BLaER1 treated with 17β-estradiol and CSF1 and Interleukin-3, amounts not matched to agents 10 nM and 100 nM (cell line): ENCODE results near the gene GDF10.

ENCODE experiments used
- H3K27ac ChIP-seq, 11 experiments: shearing (Covaris generic); formaldehyde crosslinking; 2 replicates each; pipeline ENCODE4 v1.8.1; 2022
- H3K27me3 ChIP-seq, 11 experiments: shearing (Covaris generic); formaldehyde crosslinking; 2 replicates each; pipeline ENCODE4 v1.8.1; 2022
- H3K36me3 ChIP-seq, 11 experiments: shearing (Covaris generic); formaldehyde crosslinking; 2 replicates each; pipeline ENCODE4 v1.8.1; 2022
- H3K4me1 ChIP-seq, 10 experiments: shearing (Covaris generic); formaldehyde crosslinking; 2 replicates each; pipeline ENCODE4 v1.8.1; 2022
- H3K4me2 ChIP-seq, 11 experiments: shearing (Covaris generic); formaldehyde crosslinking; 2 replicates each; pipeline ENCODE4 v1.8.1; 2022
- H3K4me3 ChIP-seq, 10 experiments: shearing (Covaris generic); formaldehyde crosslinking; 2 replicates each; pipeline ENCODE4 v1.8.1; 2022
- H3K9ac ChIP-seq, 11 experiments: shearing (Covaris generic); formaldehyde crosslinking; 2 replicates each; pipeline ENCODE4 v1.8.1; 2022
- H3K9me3 ChIP-seq, 11 experiments: shearing (Covaris generic); formaldehyde crosslinking; replicated peaks in 1 of 11; 2 replicates each; pipeline ENCODE4 v1.8.1; 2022
- H4K20me1 ChIP-seq, 11 experiments: shearing (Covaris generic); formaldehyde crosslinking; 2 replicates each; pipeline ENCODE4 v1.8.1; 2022
- Cebpa-rat ChIP-seq, 11 experiments: shearing (Covaris generic); IDR thresholded peaks; 2 replicates each; pipeline ENCODE4 v1.8.1; 2022

The GDF10 gene

GRCh38 chr10:47277352-47278151 is 22.4 kb upstream of the GDF10 start:
- H3K9me3 ChIP-seq = peaks cover 10 to 18% (median 15%) of the 10 kb centered on the region in 11 experiments
- H3K9ac ChIP-seq = 0 out of 22 replicates have a peak overlapping the region, but pooled peaks of 1 of the 11 experiments have one; percentile 24
- no peaks in the 10 kb centered on the region for H4K20me1 ChIP-seq
- H3K4me1 ChIP-seq = peaks cover 0 to 25% (median 16%) of the 10 kb centered on the region in 10 experiments; a peak in 16 of 20 replicates
- peaks cover 0 to 41% (median 0%) of the 10 kb centered on the region in 11 experiments; a peak in 4 of 22 replicates for H3K27me3 ChIP-seq
- H3K4me2 ChIP-seq = peak overlapping the region in 9 of 11 experiments; percentile 46 to 75 (median 51); a peak in 18 of 22 replicates
- no peak overlapping the region for H3K4me3 ChIP-seq
- no peak for TF ChIP-seq Cebpa-rat (IDR thresholded peaks at IDR 0.05)
- no peaks in the 10 kb centered on the region for H3K36me3 ChIP-seq
- H3K27ac ChIP-seq = peak overlapping the region in 6 of 11 experiments; percentile 29 to 57 (median 44); a peak in 10 of 22 replicates

- Histone ChIP-seq H3K27me3 (peaks cover 0 to 46% (median 0%) of the 10 kb centered on the region in 11 experiments; a peak in 4 of 22 replicates), H3K9ac (0 out of 22 replicates have a peak overlapping the region, but pooled peaks of 1 of the 11 experiments have one; percentile 24), H3K4me3 (no peak overlapping the region), H4K20me1 (no peaks in the 10 kb centered on the region), H3K9me3 (peaks cover 5 to 13% (median 9%) of the 10 kb centered on the region in 11 experiments), H3K4me2 (peak overlapping the region in 8 of 11 experiments; percentile 46 to 75 (median 51); a peak in 14 of 22 replicates), H3K4me1 (peaks cover 0 to 25% (median 16%) of the 10 kb centered on the region in 10 experiments; a peak in 16 of 20 replicates), H3K36me3 (no peaks in the 10 kb centered on the region), H3K27ac (peak overlapping the region in 7 of 11 experiments; percentile 8 to 57 (median 42); a peak in 11 of 22 replicates)
- no peak for TF ChIP-seq Cebpa-rat (IDR thresholded peaks at IDR 0.05)
Observed at GRCh38 chr10:47278152-47278473, 21.9 kb upstream of the GDF10 start.

GRCh38 chr10:47278720-47279119 is 21.3 kb upstream of the GDF10 start:
- peaks cover 0 to 7% (median 3%) of the 10 kb centered on the region in 11 experiments; a peak in 16 of 22 replicates for H3K9me3 ChIP-seq
- peaks cover 0 to 50% (median 0%) of the 10 kb centered on the region in 11 experiments; a peak in 4 of 22 replicates for H3K27me3 ChIP-seq
- no peaks in the 10 kb centered on the region for H3K36me3 ChIP-seq
- peak overlapping the region in 1 of 11 experiments; percentile 20; a peak in 1 of 22 replicates for H3K9ac ChIP-seq
- no peaks in the 10 kb centered on the region for H4K20me1 ChIP-seq
- peaks cover 0 to 25% (median 16%) of the 10 kb centered on the region in 10 experiments; a peak in 16 of 20 replicates for H3K4me1 ChIP-seq
- no peak overlapping the region for H3K4me3 ChIP-seq
- TF ChIP-seq Cebpa-rat (IDR thresholded peaks at IDR 0.05) = no peak
- H3K4me2 ChIP-seq = 0 out of 22 replicates have a peak overlapping the region, but pooled peaks of 1 of the 11 experiments have one; percentile 46
- H3K27ac ChIP-seq = peak overlapping the region in 4 of 11 experiments; percentile 8 to 57 (median 49); a peak in 7 of 22 replicates

- Histone ChIP-seq H3K9ac (no peak overlapping the region), H3K36me3 (no peaks in the 10 kb centered on the region), H3K9me3 (peaks cover 0 to 3% (median 0%) of the 10 kb centered on the region in 11 experiments; a peak in 3 of 22 replicates), H3K4me2 (no peak overlapping the region), H3K4me3 (no peak overlapping the region), H4K20me1 (no peaks in the 10 kb centered on the region), H3K4me1 (peaks cover 0 to 25% (median 16%) of the 10 kb centered on the region in 10 experiments; a peak in 16 of 20 replicates), H3K27me3 (peaks cover 0 to 50% (median 0%) of the 10 kb centered on the region in 11 experiments; a peak in 4 of 22 replicates), H3K27ac (peak overlapping the region in 2 of 11 experiments; percentile 52 to 57; a peak in 1 of 22 replicates)
- TF ChIP-seq Cebpa-rat (IDR thresholded peaks at IDR 0.05) = no peak
Observed at GRCh38 chr10:47279276-47279675, 20.7 kb upstream of the GDF10 start.

- Histone ChIP-seq H4K20me1 (no peaks in the 10 kb centered on the region), H3K4me2 (peak overlapping the region in 2 of 11 experiments; percentile 20 to 22; a peak in 2 of 22 replicates), H3K9me3 (no peaks in the 10 kb centered on the region), H3K27me3 (peaks cover 0 to 26% (median 0%) of the 10 kb centered on the region in 11 experiments; a peak in 2 of 22 replicates), H3K9ac (no peak overlapping the region), H3K36me3 (no peaks in the 10 kb centered on the region), H3K27ac (no peak overlapping the region), H3K4me1 (peaks cover 9 to 39% (median 34%) of the 10 kb centered on the region in 10 experiments), H3K4me3 (no peak overlapping the region)
- no peak for TF ChIP-seq Cebpa-rat (IDR thresholded peaks at IDR 0.05)
Observed at GRCh38 chr10:47282005-47282656, 17.9 kb upstream of the GDF10 start.

GRCh38 chr10:47282657-47283018 is 17.4 kb upstream of the GDF10 start:
- Histone ChIP-seq H3K9me3 (no peaks in the 10 kb centered on the region), H3K27ac (no peak overlapping the region), H3K4me2 (peak overlapping the region in 2 of 11 experiments; percentile 20 to 22; a peak in 2 of 22 replicates), H3K4me3 (no peak overlapping the region), H3K9ac (no peak overlapping the region), H3K4me1 (peaks cover 9 to 35% (median 30%) of the 10 kb centered on the region in 10 experiments), H3K36me3 (no peaks in the 10 kb centered on the region), H3K27me3 (peaks cover 0 to 26% (median 0%) of the 10 kb centered on the region in 11 experiments; a peak in 2 of 22 replicates), H4K20me1 (no peaks in the 10 kb centered on the region)
- TF ChIP-seq Cebpa-rat (IDR thresholded peaks at IDR 0.05) = no peak

- H3K27me3 ChIP-seq = peaks cover 0 to 26% (median 0%) of the 10 kb centered on the region in 11 experiments; a peak in 2 of 22 replicates
- no peak for TF ChIP-seq Cebpa-rat (IDR thresholded peaks at IDR 0.05)
- H3K4me2 ChIP-seq = no peak overlapping the region
- no peaks in the 10 kb centered on the region for H3K9me3 ChIP-seq
- H4K20me1 ChIP-seq = no peaks in the 10 kb centered on the region
- H3K9ac ChIP-seq = no peak overlapping the region
- H3K27ac ChIP-seq = no peak overlapping the region
- no peak overlapping the region for H3K4me3 ChIP-seq
- H3K4me1 ChIP-seq = peaks cover 9 to 30% (median 25%) of the 10 kb centered on the region in 10 experiments
- no peaks in the 10 kb centered on the region for H3K36me3 ChIP-seq
Observed at GRCh38 chr10:47283101-47283630, 16.8 kb upstream of the GDF10 start.

- no peaks in the 10 kb centered on the region for H3K36me3 ChIP-seq
- peaks cover 9 to 27% (median 20%) of the 10 kb centered on the region in 10 experiments for H3K4me1 ChIP-seq
- H3K4me2 ChIP-seq = no peak overlapping the region
- no peak overlapping the region for H3K27ac ChIP-seq
- H3K9ac ChIP-seq = no peak overlapping the region
- TF ChIP-seq Cebpa-rat (IDR thresholded peaks at IDR 0.05) = no peak
- no peaks in the 10 kb centered on the region for H3K9me3 ChIP-seq
- H4K20me1 ChIP-seq = no peaks in the 10 kb centered on the region
- peaks cover 0 to 22% (median 0%) of the 10 kb centered on the region in 11 experiments; a peak in 2 of 22 replicates for H3K27me3 ChIP-seq
- H3K4me3 ChIP-seq = no peak overlapping the region
Observed at GRCh38 chr10:47283848-47284247, 16.1 kb upstream of the GDF10 start.
